GM15510 (cell line): ENCODE results near the gene HSD17B8.

Experiments used
- POLR2A ChIP-seq: IDR thresholded peaks from 3 replicates; pipeline ENCODE4 v1.6.1; 2011; ENCODE audit warnings: borderline replicate concordance; ENCODE audit not compliant: insufficient read length; ENCODE audit errors: extremely low read depth

HSD17B8 gene

GRCh38 chr6:33205191-33206026 lies 954 bp downstream of the HSD17B8 start:
- no peak for TF ChIP-seq POLR2A

- TF ChIP-seq POLR2A: no peak
These were observed 1.8 kb downstream of the HSD17B8 start for GRCh38 chr6:33206027-33206863.

- no peak for TF ChIP-seq POLR2A
These were observed 2.6 kb downstream of the HSD17B8 start for GRCh38 chr6:33206864-33207551.

GRCh38 chr6:33207552-33208090 lies 3.2 kb downstream of the HSD17B8 start:
- no peak for TF ChIP-seq POLR2A

GRCh38 chr6:33208091-33208967 lies 3.9 kb downstream of the HSD17B8 start, which contains the start of gene RING1:
RING1 (plus strand) TSS chr6:33208500; CDS start chr6:33208823, 323 bp downstream.
- peak; percentile 95 for TF ChIP-seq POLR2A

GRCh38 chr6:33209856-33210255 lies 5.4 kb downstream of the HSD17B8 start:
- no peak for TF ChIP-seq POLR2A

- no peak for TF ChIP-seq POLR2A
These were observed 6.7 kb downstream of the HSD17B8 start for GRCh38 chr6:33211136-33211535.

- TF ChIP-seq POLR2A: no peak
These were observed 7.4 kb downstream of the HSD17B8 start for GRCh38 chr6:33211666-33212422.

- TF ChIP-seq POLR2A: no peak
These were observed 8.4 kb downstream of the HSD17B8 start for GRCh38 chr6:33212857-33213165.

- TF ChIP-seq POLR2A: no peak
These were observed 8.9 kb downstream of the HSD17B8 start for GRCh38 chr6:33213166-33213988.

GRCh38 chr6:33213989-33214335 lies 9.5 kb downstream of the HSD17B8 start:
- no peak for TF ChIP-seq POLR2A

- no peak for TF ChIP-seq POLR2A
These were observed 11.0 kb downstream of the HSD17B8 start for GRCh38 chr6:33215271-33216116.
